K562 (cell line): Measurements from ENCODE around the gene USPL1. TPM values are rescaled to one million over a fixed set of nuclear protein-coding genes. Genes with fewer than 3 reads are reported as not detected.

Experiments used
- ATAC-seq: fragments of 200-7000 bp; cut with Tn5 transposase; 3 replicates; pipeline ENCODE4 v1.9.1; 2020; ENCODE audit warnings: moderate library complexity
- BruUV-seq: library from RNA; stranded (reverse); fragments of 400-500 nt; replicated peaks from 2 replicates; lab custom pipeline; 2021; lab: Mats Ljungman, UMichigan
- CTCF ChIA-PET: fragments of 300-600 bp; formaldehyde crosslinking; extraction: SDS; loops from one replicate; lab custom pipeline; 2021; ENCODE audit warnings: low intra/inter-chr PET ratio; lab: Yijun Ruan, JAX
- POLR2A ChIA-PET: fragments of 300-600, 350-650 bp; sonication (Branson Sonifier 250); formaldehyde crosslinking; extraction: SDS; loops from one replicate; lab custom pipeline; 2021; ENCODE audit warnings: antibody characterized with exemption, inconsistent platforms; lab: Yijun Ruan, JAX
- DNase-seq, 4 experiments: peaks; one replicate each; pipeline versions ENCODE4 v3.0.0 to v3.0.0-alpha.2; 2011 to 2018; ENCODE audit warnings: low spot score in 3 of 4, mixed read lengths in 3 of 4; ENCODE audit errors: extremely low read depth in 1 of 4
- FAIRE-seq: peaks from 2 replicates; lab custom pipeline; 2011; peaks lifted over from hg19 to GRCh38; lab: Jason Lieb, UNC
- H2AFZ ChIP-seq: 2 replicates; pipeline ENCODE4 v1.6.0; 2011; ENCODE audit warnings: low read depth, low read length, control low read depth, inconsistent platforms
- H3K27ac ChIP-seq: fragments of 200-600 bp; 3 replicates; pipeline ENCODE4 v1.8.0; 2011; ENCODE audit warnings: low read depth, mild to moderate bottlenecking, control low read depth, inconsistent platforms, low read length, moderate library complexity, mixed read lengths; ENCODE audit errors: extremely low read depth
- H3K27me3 ChIP-seq, 2 experiments: fragments of 300-600 bp in 1 of 2; 2 replicates in 1 of 2; 3 replicates in 1 of 2; pipeline versions ENCODE4 v1.6.0 to v1.8.0; 2011; ENCODE audit warnings: inconsistent platforms in 2 of 2, low read length in 2 of 2, mild to moderate bottlenecking in 1 of 2, mixed read lengths in 1 of 2, moderate library complexity in 1 of 2; ENCODE audit not compliant: control insufficient read depth in 2 of 2, insufficient read depth in 2 of 2
- H3K36me3 ChIP-seq: fragments of 300-600 bp; 3 replicates; pipeline ENCODE4 v1.8.0; 2011; ENCODE audit warnings: mild to moderate bottlenecking, low read length, inconsistent platforms; ENCODE audit not compliant: control insufficient read depth, insufficient read depth
- H3K4me1 ChIP-seq, 2 experiments: fragments of 200-600 bp in 1 of 2; replicated peaks in 1 of 2; 2 replicates in 1 of 2; 3 replicates in 1 of 2; pipeline versions ENCODE4 v1.5.1 to v1.8.0; 2011; ENCODE audit warnings: inconsistent platforms in 2 of 2, low read length in 2 of 2, mild to moderate bottlenecking in 1 of 2, mixed read lengths in 1 of 2, moderate library complexity in 1 of 2; ENCODE audit not compliant: control insufficient read depth in 2 of 2, insufficient read depth in 2 of 2
- H3K4me2 ChIP-seq: 2 replicates; pipeline ENCODE4 v1.6.1; 2011; ENCODE audit warnings: low read length, control low read depth, inconsistent platforms, mixed read lengths; ENCODE audit not compliant: insufficient read depth
- H3K4me3 ChIP-seq: fragments of 200-600 bp; sonication (generic), shearing (Covaris generic); 2 replicates; pipeline ENCODE4 v1.5.1; 2016; ENCODE audit warnings: control low read depth, inconsistent platforms
- H3K79me2 ChIP-seq: fragments of 200-600 bp; 3 replicates; pipeline ENCODE4 v1.8.0; 2011; ENCODE audit warnings: low read length, inconsistent platforms; ENCODE audit not compliant: control insufficient read depth, insufficient read depth
- H3K9ac ChIP-seq, 2 experiments: 2 replicates each; pipeline versions ENCODE4 v1.6.0 to v1.6.1; 2011; ENCODE audit warnings: low read depth in 2 of 2, low read length in 2 of 2, control low read depth in 1 of 2, inconsistent platforms in 1 of 2, mild to moderate bottlenecking in 1 of 2, mixed read lengths in 1 of 2; ENCODE audit not compliant: insufficient read depth in 1 of 2
- H3K9me1 ChIP-seq: one replicate; pipeline ENCODE4 v1.6.0; 2011; ENCODE audit warnings: inconsistent platforms, mild to moderate bottlenecking, low read length, moderate library complexity; ENCODE audit not compliant: control insufficient read depth, insufficient read depth
- H3K9me3 ChIP-seq: replicated peaks from 2 replicates; pipeline ENCODE4 v1.5.1; 2011; ENCODE audit warnings: low read depth, low read length, inconsistent platforms; ENCODE audit not compliant: control insufficient read depth, insufficient read depth
- H4K20me1 ChIP-seq: replicated peaks from 2 replicates; pipeline ENCODE4 v1.6.1; 2011; ENCODE audit warnings: low read length, inconsistent platforms, mixed read lengths; ENCODE audit not compliant: control insufficient read depth, insufficient read depth
- ADNP ChIP-seq: fragments of 200-800 bp; sonication (Bioruptor generic); IDR thresholded peaks from 2 replicates; pipeline ENCODE4 v1.6.1; 2016; ENCODE audit warnings: missing genetic modification characterization, missing compliant biosample characterization
- CEBPZ ChIP-seq: fragments of 150-350 bp; IDR thresholded peaks from 2 replicates; pipeline ENCODE4 v1.6.1; 2014; ENCODE audit warnings: low read depth, mild to moderate bottlenecking, low read length, borderline replicate concordance
- E2F1 ChIP-seq: sonication (generic); formaldehyde crosslinking; IDR thresholded peaks from 2 replicates; pipeline ENCODE4 v1.8.1; 2023; ENCODE audit warnings: mild to moderate bottlenecking, missing genetic modification reagents, moderate library complexity
- E4F1 ChIP-seq: fragments of 250-450 bp; sonication (Bioruptor Pico); IDR thresholded peaks from 2 replicates; pipeline ENCODE4 v1.5.0; 2021; ENCODE audit warnings: mild to moderate bottlenecking, borderline replicate concordance
- EWSR1 ChIP-seq: fragments of 450-650 bp; IDR thresholded peaks from 2 replicates; pipeline ENCODE4 v1.6.1; 2018; ENCODE audit warnings: borderline replicate concordance, mild to moderate bottlenecking, low read depth, moderate library complexity; ENCODE audit not compliant: partially characterized antibody
- GABPA ChIP-seq: fragments of 200-800 bp; sonication (Bioruptor generic); conservative IDR thresholded peaks from 2 replicates; pipeline ENCODE4 v1.6.1; 2016; ENCODE audit warnings: low read depth, missing genetic modification characterization, missing compliant biosample characterization
- ID3 ChIP-seq, 2 experiments: fragments of 250-450 bp in 1 of 2; fragments of 450-650 bp in 1 of 2; sonication (Bioruptor Pico) in 1 of 2; IDR thresholded peaks; 2 replicates each; pipeline versions ENCODE4 v1.6.1 to v1.8.0; 2016 to 2021; ENCODE audit warnings: mild to moderate bottlenecking in 2 of 2, moderate library complexity in 2 of 2, missing compliant biosample characterization in 1 of 2, missing genetic modification characterization in 1 of 2
- NFATC3 ChIP-seq: fragments of 450-650 bp; IDR thresholded peaks from 2 replicates; pipeline ENCODE4 v1.6.1; 2017; ENCODE audit warnings: mild to moderate bottlenecking
- PATZ1 ChIP-seq: fragments of 250-450 bp; sonication (Bioruptor Pico); IDR thresholded peaks from 2 replicates; pipeline ENCODE4 v1.5.0; 2020; ENCODE audit warnings: mild to moderate bottlenecking, borderline replicate concordance
- POLR2G ChIP-seq: fragments of 200-400 bp; formaldehyde crosslinking; IDR thresholded peaks from 2 replicates; pipeline ENCODE4 v1.6.1; 2017; ENCODE audit warnings: low read depth, mild to moderate bottlenecking, antibody characterized with exemption, low read length, moderate library complexity
- TBP ChIP-seq: optimal IDR thresholded peaks from 2 replicates; pipeline ENCODE3; 2011; ENCODE audit warnings: low read depth, low read length, improper control_type of control experiment
- WGBS: fragments of 100-300 bp; shearing (Covaris generic); methylation state at CpG from one replicate; pipeline ENCODE4 v1.1.6; 2016; ENCODE audit warnings: low coverage, mixed read lengths; ENCODE audit not compliant: insufficient coverage; ENCODE audit errors: missing lambda C conversion rate; 5-methylcytosine and 5-hydroxymethylcytosine counted together
- in situ Hi-C: fragments of 300-500 bp; cut with MboI; formaldehyde crosslinking; loops from 4 replicates; pipeline ENCODE4 v1.15.0; 2018; ENCODE audit warnings: inconsistent platforms, mixed read lengths
- intact Hi-C: fragments of 100-400 bp; cut with micrococcal nuclease; formaldehyde crosslinking; loops from 2 replicates; pipeline ENCODE4 v1.14.2; 2022
- polyA plus RNA-seq, 8 experiments: library from polyadenylated mRNA; depleted of rRNA in 4 of 8; stranded (reverse) in 5 of 8; unstranded in 3 of 8; fragments of >200 nt; fragmentation: Nextera tagmentation in 2 of 8; fragmentation: Illumina TruSeq in 1 of 8; extraction: Ambion mirVana in 2 of 8; extraction: Trizol in 1 of 8; gene quantifications; 2 replicates each; pipeline versions ENCODE4 v1.2.1 to v1.2.3, GENCODE V29; 2011 to 2014; ENCODE audit warnings: inconsistent platforms in 1 of 8, missing spikeins in 1 of 8
- total RNA-seq, 7 experiments: library from RNA; depleted of rRNA in 6 of 7; stranded (reverse); fragments of >200 nt in 6 of 7; fragmentation: Illumina TruSeq in 2 of 7; extraction: Trizol in 2 of 7; gene quantifications; 2 replicates each; pipeline versions ENCODE4 v1.2.1 to v1.2.3, GENCODE V29; 2011 to 2021; ENCODE audit warnings: low replicate concordance in 1 of 7

The USPL1 gene
- total and polyA plus RNA-seq, 9 of the 15 experiments (the other 6 are each of a cell fraction or from before 2014, with no cell fraction given) = 5.5 to 18.0 (median 12.0) TPM

GRCh38 chr13:30685320-30685859 lies 67.7 kb downstream of the USPL1 start:
- intact Hi-C loops = no loop called here
- DNase-seq (no peak), FAIRE-seq (no peak), ATAC-seq (no peak)
- in situ Hi-C loops = no loop called here
- Histone ChIP-seq H3K9ac (no peak overlapping the region), H3K27ac (no peak overlapping the region), H3K4me1 (no peaks in the 10 kb centered on the region; a peak in 2 of 5 replicates), H3K36me3 (no peaks in the 10 kb centered on the region), H3K9me1 (no peaks in the 10 kb centered on the region), H3K27me3 (peaks cover 4 to 11% of the 10 kb centered on the region in 2 experiments; a peak in 3 of 5 replicates), H3K4me3 (no peak overlapping the region), H4K20me1 (no peaks in the 10 kb centered on the region), H3K9me3 (no peaks in the 10 kb centered on the region), H3K4me2 (no peak overlapping the region), H2AFZ (no peak overlapping the region), H3K79me2 (no peaks in the 10 kb centered on the region)
- ChIA-PET CTCF (no interaction called here), POLR2A (no interaction called here)
- WGBS = 0% methylated on average over 8 of the region's 8 CpGs
- no TSS peak for BruUV-seq
- no peak for TF ChIP-seq E4F1 (CRISPR knock-in tag)
- TF ChIP-seq ADNP (tag) = no peak
- TF ChIP-seq EWSR1 = no peak
- TF ChIP-seq POLR2G = no peak
- TF ChIP-seq CEBPZ = no peak
- TF ChIP-seq TBP = no peak
- no peak for TF ChIP-seq NFATC3
- TF ChIP-seq GABPA (tag) = no peak
- no peak for TF ChIP-seq E2F1 (CRISPR knock-in tag)
- no peak for TF ChIP-seq ID3 (CRISPR knock-in tag; IDR thresholded peaks at IDR 0.05)
- no peak for TF ChIP-seq ID3 (tag; IDR thresholded peaks at IDR 0.05)
- TF ChIP-seq PATZ1 (CRISPR knock-in tag) = no peak
